Measurements from ENCODE around the gene PTPRN2.

Gene PTPRN2

DNA sequence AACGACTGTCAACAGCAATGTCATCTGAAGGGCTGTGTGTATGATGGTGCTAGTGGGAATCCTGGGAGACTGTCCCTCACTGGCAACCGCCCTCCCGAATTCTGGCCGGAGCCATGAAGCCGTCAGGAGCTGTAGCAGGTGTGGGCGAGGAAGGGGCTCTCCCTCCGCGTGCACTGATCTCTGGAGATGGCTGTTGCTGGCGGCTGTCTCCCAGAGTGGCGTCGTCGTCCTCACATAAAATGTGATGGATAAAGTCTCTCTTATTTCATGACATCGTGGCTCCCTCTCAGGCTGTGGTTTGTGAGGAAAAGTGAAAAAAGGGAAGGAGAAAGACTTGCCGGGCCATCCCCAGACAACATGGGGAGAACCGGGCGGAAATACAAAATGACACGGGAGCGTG is 1034.4 kb downstream of the PTPRN2 start:
- no peak for DNase-seq (ENCODE audit: low read depth)
- TF ChIP-seq, protein P1, sequence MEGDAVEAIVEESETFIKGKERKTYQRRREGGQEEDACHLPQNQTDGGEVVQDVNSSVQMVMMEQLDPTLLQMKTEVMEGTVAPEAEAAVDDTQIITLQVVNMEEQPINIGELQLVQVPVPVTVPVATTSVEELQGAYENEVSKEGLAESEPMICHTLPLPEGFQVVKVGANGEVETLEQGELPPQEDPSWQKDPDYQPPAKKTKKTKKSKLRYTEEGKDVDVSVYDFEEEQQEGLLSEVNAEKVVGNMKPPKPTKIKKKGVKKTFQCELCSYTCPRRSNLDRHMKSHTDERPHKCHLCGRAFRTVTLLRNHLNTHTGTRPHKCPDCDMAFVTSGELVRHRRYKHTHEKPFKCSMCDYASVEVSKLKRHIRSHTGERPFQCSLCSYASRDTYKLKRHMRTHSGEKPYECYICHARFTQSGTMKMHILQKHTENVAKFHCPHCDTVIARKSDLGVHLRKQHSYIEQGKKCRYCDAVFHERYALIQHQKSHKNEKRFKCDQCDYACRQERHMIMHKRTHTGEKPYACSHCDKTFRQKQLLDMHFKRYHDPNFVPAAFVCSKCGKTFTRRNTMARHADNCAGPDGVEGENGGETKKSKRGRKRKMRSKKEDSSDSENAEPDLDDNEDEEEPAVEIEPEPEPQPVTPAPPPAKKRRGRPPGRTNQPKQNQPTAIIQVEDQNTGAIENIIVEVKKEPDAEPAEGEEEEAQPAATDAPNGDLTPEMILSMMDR (conservative IDR thresholded peaks at IDR 0.05; ENCODE audit: low read length) = no peak
- H3K4me3 ChIP-seq (ENCODE audit: low read length) = no peak overlapping the region

DNA sequence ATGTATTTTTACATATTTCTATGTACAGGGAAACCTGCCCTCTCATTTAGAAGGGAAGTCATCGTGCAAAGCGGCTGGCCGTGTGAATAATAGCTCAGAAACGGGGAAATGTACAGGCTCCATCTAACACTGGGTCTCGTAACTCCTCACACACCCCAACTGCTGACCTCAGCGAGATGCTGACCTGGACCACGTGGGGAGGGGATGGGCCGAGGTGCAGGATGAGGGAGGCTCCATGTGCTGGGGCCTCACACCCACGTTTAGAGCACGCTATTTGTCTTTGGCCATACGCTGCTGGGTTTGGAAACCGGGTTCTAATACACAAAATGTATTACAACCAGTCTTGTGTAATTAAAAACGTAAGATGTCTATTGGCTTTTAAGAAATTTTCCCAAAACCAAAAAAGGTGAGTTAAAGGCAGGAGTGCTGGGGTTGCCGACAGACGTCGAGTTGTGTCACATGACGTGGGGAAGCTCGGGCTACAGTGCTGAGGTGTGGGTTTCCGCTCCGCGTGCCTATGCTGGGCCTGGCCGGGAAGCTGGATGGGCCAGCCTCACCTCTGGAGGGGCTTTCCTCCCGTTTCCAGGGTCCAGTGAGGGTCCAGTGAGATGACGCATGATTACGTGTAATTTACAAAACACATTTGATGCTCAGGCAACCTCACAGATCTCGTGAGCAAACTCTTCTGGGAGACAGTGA is 1035.2 kb downstream of the PTPRN2 start:
- DNase-seq (ENCODE audit: low read depth) = no peak
- no peak overlapping the region for H3K4me3 ChIP-seq (ENCODE audit: low read length)
- TF ChIP-seq, protein P1 (conservative IDR thresholded peaks at IDR 0.05; ENCODE audit: low read length) = no peak

- no peak overlapping the region for H3K4me3 ChIP-seq (ENCODE audit: low read length)
- no peak for DNase-seq (ENCODE audit: low read depth)
- TF ChIP-seq, protein P1 (conservative IDR thresholded peaks at IDR 0.05; ENCODE audit: low read length) = no peak
Observed at GRCh38 chr7:157551325-157552070, 1036.1 kb downstream of the PTPRN2 start.

GRCh38 chr7:157550300-157551275 is 1037.0 kb downstream of the PTPRN2 start:
- no peak overlapping the region for H3K4me3 ChIP-seq (ENCODE audit: low read length)
- no peak for DNase-seq (ENCODE audit: low read depth)
- TF ChIP-seq, protein P1 (conservative IDR thresholded peaks at IDR 0.05; ENCODE audit: low read length) = no peak

DNA sequence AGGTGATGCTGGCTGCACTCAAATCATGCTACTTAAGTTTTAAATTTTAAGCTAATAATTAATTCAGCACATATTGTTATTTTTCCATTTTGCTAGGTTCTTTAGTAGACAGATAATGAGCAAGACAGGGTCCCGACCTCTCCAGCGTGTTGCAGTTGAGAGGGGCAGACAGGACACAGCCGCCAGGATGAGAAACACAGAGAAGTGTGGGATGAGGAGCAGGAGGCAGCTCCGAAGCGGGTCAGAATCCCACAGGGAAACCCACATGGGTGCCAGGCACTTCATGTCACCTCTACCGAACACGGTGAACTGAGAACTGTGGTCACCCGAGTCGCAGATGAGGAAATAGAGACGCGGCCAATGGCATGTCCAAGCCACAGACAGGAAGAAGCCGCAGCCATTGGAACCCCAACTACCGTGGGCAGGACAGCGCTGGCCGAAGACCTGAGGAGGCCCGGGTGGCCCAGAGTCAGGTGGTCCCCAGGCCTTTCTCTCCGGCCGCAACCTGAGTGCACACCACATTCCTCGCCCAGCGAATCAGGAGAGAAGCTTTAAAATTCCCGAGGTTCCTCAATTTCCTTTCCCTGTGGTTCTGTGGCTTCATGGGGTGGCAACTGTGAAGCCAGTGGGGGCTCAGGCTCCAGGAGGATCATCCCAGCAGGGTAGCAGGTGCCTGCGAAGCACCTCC is 1037.9 kb downstream of the PTPRN2 start:
- no peak for DNase-seq (ENCODE audit: low read depth)
- TF ChIP-seq, protein P1 (conservative IDR thresholded peaks at IDR 0.05; ENCODE audit: low read length) = no peak
- no peak overlapping the region for H3K4me3 ChIP-seq (ENCODE audit: low read length)

DNA sequence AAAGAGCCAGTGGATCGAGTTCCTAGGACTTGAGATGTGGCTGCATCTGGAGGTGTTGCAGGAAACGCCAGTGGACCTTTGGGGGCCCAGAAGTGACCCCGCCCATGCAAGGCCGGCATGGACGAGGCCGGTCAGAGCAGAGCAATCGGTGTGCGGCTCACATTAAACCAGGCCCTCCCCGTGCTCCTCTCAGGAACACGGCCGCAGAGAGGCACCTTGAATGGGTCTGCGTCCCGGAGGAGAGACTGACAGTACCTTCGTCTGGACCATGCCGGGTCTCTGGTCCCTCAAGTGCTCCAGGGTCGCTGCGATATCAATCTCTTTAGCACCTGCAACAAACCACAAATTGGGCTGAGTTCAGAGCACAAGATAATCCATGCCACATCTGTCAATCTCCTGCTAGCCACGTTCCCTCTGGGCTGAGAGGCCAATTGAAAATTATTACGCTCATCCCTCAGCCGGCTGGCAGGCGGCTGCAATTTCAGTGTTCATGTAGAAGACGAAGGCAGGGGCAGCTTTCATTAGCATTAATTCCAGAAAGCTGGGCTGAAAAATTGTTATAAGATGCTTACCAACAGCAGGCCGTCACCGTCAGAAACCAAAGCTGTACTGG is 1038.8 kb downstream of the PTPRN2 start:
- TF ChIP-seq, protein P1 (conservative IDR thresholded peaks at IDR 0.05; ENCODE audit: low read length) = no peak
- no peak for DNase-seq (ENCODE audit: low read depth)
- H3K4me3 ChIP-seq (ENCODE audit: low read length) = no peak overlapping the region

Data from AG10803 (cell line).